Heart left ventricle (tissue), 16 donors: ENCODE results near the gene COL4A6. TPM values are rescaled to one million over a fixed set of nuclear protein-coding genes. Genes with fewer than 3 reads are reported as not detected.

Experiments
- ATAC-seq, 4 donors: fragments of 200-7000 bp; cut with Tn5 transposase; one replicate each; pipeline ENCODE4 v1.9.1; 2020 to 2022; ENCODE audit warnings: moderate library complexity in 4 of 4, mild to moderate bottlenecking in 3 of 4, moderate number of reproducible peaks in 1 of 4
- DNase-seq, 5 donors: peaks; one replicate each; pipeline ENCODE4 v3.0.0-alpha.2; 2020
- H3K27ac ChIP-seq, 12 donors: fragments of 200-600 bp; sonication (generic) in 4 of 12; one replicate each; pipeline versions ENCODE4 v1.5.0 to v1.8.0; 2016 to 2022; ENCODE audit warnings: mild to moderate bottlenecking in 2 of 12
- H3K27me3 ChIP-seq, 9 donors: fragments of 200-600 bp; sonication (generic) in 2 of 9; one replicate each; pipeline versions ENCODE4 v1.5.1 to v1.8.0; 2016 to 2022; ENCODE audit warnings: mild to moderate bottlenecking in 3 of 9
- H3K36me3 ChIP-seq, 9 donors: fragments of 200-600 bp; sonication (generic) in 2 of 9; one replicate each; pipeline versions ENCODE4 v1.5.0 to v1.8.0; 2018 to 2022; ENCODE audit warnings: mild to moderate bottlenecking in 2 of 9
- H3K4me1 ChIP-seq, 12 donors: fragments of 200-600 bp; sonication (generic) in 4 of 12; one replicate each; pipeline versions ENCODE4 v1.5.0 to v1.8.0; 2016 to 2022; ENCODE audit warnings: mild to moderate bottlenecking in 3 of 12
- H3K4me3 ChIP-seq, 12 donors: fragments of 200-600 bp; sonication (generic) in 4 of 12; one replicate each; pipeline versions ENCODE4 v1.5.0 to v1.8.0; 2017 to 2022; ENCODE audit warnings: mild to moderate bottlenecking in 9 of 12, moderate library complexity in 4 of 12
- H3K9me3 ChIP-seq, 12 donors: fragments of 200-600 bp; sonication (generic) in 4 of 12; one replicate each; pipeline versions ENCODE4 v1.5.0 to v1.8.0; 2016 to 2022; ENCODE audit warnings: mild to moderate bottlenecking in 1 of 12
- POLR2A ChIP-seq, 2 donors: fragments of 450-650 bp; IDR thresholded peaks; one replicate each; pipeline ENCODE4 v1.6.1; 2017; ENCODE audit warnings: antibody characterized with exemption in 2 of 2, mild to moderate bottlenecking in 2 of 2, moderate library complexity in 2 of 2
- WGBS, 4 donors: extraction: QIAGEN DNeasy Blood & Tissue Kit in 2 of 4; methylation state at CpG; one replicate each; pipeline versions ENCODE4 v1.1.5 to v1.1.7; 2013 to 2018; 5-methylcytosine and 5-hydroxymethylcytosine counted together
- intact Hi-C, 10 donors: fragments of 100-400 bp; cut with DNase I; formaldehyde crosslinking; loops; one replicate each; pipeline versions ENCODE4 v1.11.1 to v1.14.2; 2022
- polyA plus RNA-seq, 2 donors: library from polyadenylated mRNA; stranded (reverse); fragments of 200-250 nt; gene quantifications; one replicate each; pipeline ENCODE4 v1.2.3, GENCODE V29; 2013
- total RNA-seq, 9 donors: library from RNA; depleted of rRNA in 2 of 9; stranded (reverse); fragments of >200 nt in 2 of 9; fragmentation: NEBNext Ultra II Directional in 3 of 9; extraction: Animal tissue kit (Norgen Biotek cat#: 25700) in 3 of 9; gene quantifications; one replicate each; pipeline versions ENCODE4 v1.1.0 to v1.2.4, GENCODE V29; 2016 to 2023
- TF ChIP-seq, protein P1 (sequence below), 12 donors: fragments of 200-600 bp; sonication (generic) in 4 of 12; IDR thresholded peaks; one replicate each; pipeline versions ENCODE4 v1.5.0 to v1.8.0; 2018 to 2022; ENCODE audit warnings: antibody characterized with exemption in 12 of 12, mild to moderate bottlenecking in 5 of 12
- donor health status: ischemic (EF 13 %, LVEDD 7.1; RV severe dilation, severe dysfunction).
- donor health status: healthy with polysubstance abuse.
- donor health status: DM: no; HTN: yes; CAD: no.
- donor health status: DM: no; HTN: no; CAD: no.
- donor health status: ischemic (EF 25% LVEDD 6.9; RV normal size, moderate dysfunction).
- donor health status: ischemic (EF 25% LVEDD 5.7; RV mildly dilated, moderate dysfunction).
- donor health status: healthy.
- donor health status: DM: yes; HTN: yes; CAD: no.
- donor health status: ischemic (EF 35%, LVEDD 5.7; RV mildly dilated, moderate dysfunction).
- donor health status: nonischemic (EF 11% LVEDD 7.7; RV severe dilation, severe dysfunction).
- donor health status: DM: yes; HTN: yes; CAD: no.
- donor health status: PGD.
- donor health status: ischemic (EF 29% LVEDD 5.4; RV normal size, mild dysfunction).
- donor health status: nonischemic (EF 23%, LVEDD 6.1; RV moderate dilation, normal function).

COL4A6 gene
- total and polyA plus RNA-seq, 11 donors = 2.9 to 14.0 (median 7.2) TPM

GRCh38 chrX:108332281-108332680, 105.9 kb downstream of the COL4A6 start:
- intact Hi-C loops = no loop called here
- Histone ChIP-seq H3K27me3 (peaks cover 0 to 12% (median 0%) of the 10 kb centered on the region in 9 donors), H3K4me1 (no peaks in the 10 kb centered on the region), H3K9me3 (no peaks in the 10 kb centered on the region), H3K4me3 (no peak overlapping the region), H3K27ac (no peak overlapping the region), H3K36me3 (no peaks in the 10 kb centered on the region)
- DNase-seq = no peak
- no peak for TF ChIP-seq POLR2A (IDR thresholded peaks at IDR 0.05)
- TF ChIP-seq, protein P1, sequence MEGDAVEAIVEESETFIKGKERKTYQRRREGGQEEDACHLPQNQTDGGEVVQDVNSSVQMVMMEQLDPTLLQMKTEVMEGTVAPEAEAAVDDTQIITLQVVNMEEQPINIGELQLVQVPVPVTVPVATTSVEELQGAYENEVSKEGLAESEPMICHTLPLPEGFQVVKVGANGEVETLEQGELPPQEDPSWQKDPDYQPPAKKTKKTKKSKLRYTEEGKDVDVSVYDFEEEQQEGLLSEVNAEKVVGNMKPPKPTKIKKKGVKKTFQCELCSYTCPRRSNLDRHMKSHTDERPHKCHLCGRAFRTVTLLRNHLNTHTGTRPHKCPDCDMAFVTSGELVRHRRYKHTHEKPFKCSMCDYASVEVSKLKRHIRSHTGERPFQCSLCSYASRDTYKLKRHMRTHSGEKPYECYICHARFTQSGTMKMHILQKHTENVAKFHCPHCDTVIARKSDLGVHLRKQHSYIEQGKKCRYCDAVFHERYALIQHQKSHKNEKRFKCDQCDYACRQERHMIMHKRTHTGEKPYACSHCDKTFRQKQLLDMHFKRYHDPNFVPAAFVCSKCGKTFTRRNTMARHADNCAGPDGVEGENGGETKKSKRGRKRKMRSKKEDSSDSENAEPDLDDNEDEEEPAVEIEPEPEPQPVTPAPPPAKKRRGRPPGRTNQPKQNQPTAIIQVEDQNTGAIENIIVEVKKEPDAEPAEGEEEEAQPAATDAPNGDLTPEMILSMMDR (IDR thresholded peaks at IDR 0.05) = no peak
- ATAC-seq = no peak
- WGBS, 4 donors = 86 to 97% (median 92%) methylated on average over 1 of the region's 1 CpG

GRCh38 chrX:108331126-108331909, 106.9 kb downstream of the COL4A6 start:
- peaks cover 0 to 16% (median 0%) of the 10 kb centered on the region in 9 donors for H3K27me3 ChIP-seq
- no peak for TF ChIP-seq POLR2A (IDR thresholded peaks at IDR 0.05)
- TF ChIP-seq, protein P1 (IDR thresholded peaks at IDR 0.05) = no peak
- ATAC-seq = no peak
- intact Hi-C loops = no loop called here
- H3K27ac ChIP-seq = no peak overlapping the region
- H3K4me1 ChIP-seq = no peaks in the 10 kb centered on the region
- H3K36me3 ChIP-seq = no peaks in the 10 kb centered on the region
- DNase-seq = no peak
- H3K4me3 ChIP-seq = no peak overlapping the region
- H3K9me3 ChIP-seq = no peaks in the 10 kb centered on the region
- 68 to 92% (median 82%) methylated on average over 7 of the region's 7 CpGs for WGBS, 4 donors

- H3K9me3 ChIP-seq = no peaks in the 10 kb centered on the region
- TF ChIP-seq POLR2A (IDR thresholded peaks at IDR 0.05) = no peak
- TF ChIP-seq, protein P1 (IDR thresholded peaks at IDR 0.05) = no peak
- no peaks in the 10 kb centered on the region for H3K4me1 ChIP-seq
- no peak overlapping the region for H3K27ac ChIP-seq
- peaks cover 0 to 27% (median 0%) of the 10 kb centered on the region in 9 donors for H3K27me3 ChIP-seq
- ATAC-seq (no peak), DNase-seq (no peak)
- no peak overlapping the region for H3K4me3 ChIP-seq
- intact Hi-C loops = no loop called here
- WGBS, 4 donors = 55 to 81% (median 66%) methylated on average over 5 of the region's 5 CpGs
- H3K36me3 ChIP-seq = no peaks in the 10 kb centered on the region
Measured at GRCh38 chrX:108323751-108324150, 114.5 kb downstream of the COL4A6 start.

- H3K27ac ChIP-seq = no peak overlapping the region
- H3K36me3 ChIP-seq = no peaks in the 10 kb centered on the region
- H3K4me3 ChIP-seq = no peak overlapping the region
- ATAC-seq (no peak), DNase-seq (no peak)
- no peaks in the 10 kb centered on the region for H3K9me3 ChIP-seq
- no peak for TF ChIP-seq POLR2A (IDR thresholded peaks at IDR 0.05)
- TF ChIP-seq, protein P1 (IDR thresholded peaks at IDR 0.05) = no peak
- intact Hi-C loops = no loop called here
- H3K27me3 ChIP-seq = peaks cover 0 to 24% (median 0%) of the 10 kb centered on the region in 9 donors
- no peaks in the 10 kb centered on the region for H3K4me1 ChIP-seq
Measured at GRCh38 chrX:108322234-108322633, 116.0 kb downstream of the COL4A6 start.
